ENCODE results near the gene ALOX5.

DNA sequence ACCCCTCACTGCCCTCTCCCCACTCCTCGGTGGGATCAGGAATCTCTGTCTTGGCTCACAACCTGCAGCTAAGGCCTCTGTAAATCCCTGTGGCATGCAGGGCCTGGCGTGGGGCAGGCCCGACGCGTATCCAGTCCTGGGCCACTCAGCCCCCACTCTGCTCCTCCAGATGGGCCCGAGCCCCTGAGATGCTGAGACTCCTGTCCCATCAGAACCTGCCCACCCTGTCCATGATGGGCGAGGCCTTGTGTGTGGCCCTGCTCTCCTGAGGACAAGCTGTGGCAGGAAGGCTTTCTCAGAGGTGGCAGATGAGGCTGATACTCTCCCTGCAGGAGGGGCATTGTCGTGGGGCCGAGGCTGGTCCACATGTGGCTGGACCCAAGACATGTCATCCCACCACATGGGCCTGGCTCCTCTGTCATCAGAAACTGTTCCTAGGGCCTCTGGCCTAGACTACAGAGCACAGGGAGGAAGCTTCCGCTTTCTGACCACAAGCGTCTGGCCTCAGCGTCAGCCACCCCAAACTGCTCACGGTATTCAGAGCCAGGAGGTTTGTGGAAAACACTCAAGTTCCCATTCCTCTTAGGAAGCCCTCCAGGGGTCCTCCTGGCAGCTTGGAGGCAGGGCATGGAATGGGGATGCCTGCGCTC, 6.0 kb downstream of the ALOX5 start:
- TF ChIP-seq EZH2 (IDR thresholded peaks at IDR 0.05; ENCODE audit: borderline replicate concordance, insufficient read depth, low read depth, low read length, poor library complexity, severe bottlenecking) (no peak), CTCF (IDR thresholded peaks at IDR 0.05) (no peak)
